ENCODE data around the gene RAB37.

GRCh38 chr17:74732042-74732867, 4.8 kb upstream of the RAB37 start:
- TF ChIP-seq, protein P1, sequence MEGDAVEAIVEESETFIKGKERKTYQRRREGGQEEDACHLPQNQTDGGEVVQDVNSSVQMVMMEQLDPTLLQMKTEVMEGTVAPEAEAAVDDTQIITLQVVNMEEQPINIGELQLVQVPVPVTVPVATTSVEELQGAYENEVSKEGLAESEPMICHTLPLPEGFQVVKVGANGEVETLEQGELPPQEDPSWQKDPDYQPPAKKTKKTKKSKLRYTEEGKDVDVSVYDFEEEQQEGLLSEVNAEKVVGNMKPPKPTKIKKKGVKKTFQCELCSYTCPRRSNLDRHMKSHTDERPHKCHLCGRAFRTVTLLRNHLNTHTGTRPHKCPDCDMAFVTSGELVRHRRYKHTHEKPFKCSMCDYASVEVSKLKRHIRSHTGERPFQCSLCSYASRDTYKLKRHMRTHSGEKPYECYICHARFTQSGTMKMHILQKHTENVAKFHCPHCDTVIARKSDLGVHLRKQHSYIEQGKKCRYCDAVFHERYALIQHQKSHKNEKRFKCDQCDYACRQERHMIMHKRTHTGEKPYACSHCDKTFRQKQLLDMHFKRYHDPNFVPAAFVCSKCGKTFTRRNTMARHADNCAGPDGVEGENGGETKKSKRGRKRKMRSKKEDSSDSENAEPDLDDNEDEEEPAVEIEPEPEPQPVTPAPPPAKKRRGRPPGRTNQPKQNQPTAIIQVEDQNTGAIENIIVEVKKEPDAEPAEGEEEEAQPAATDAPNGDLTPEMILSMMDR (IDR thresholded peaks at IDR 0.05) = no peak
- no peak for TF ChIP-seq ZFX (IDR thresholded peaks at IDR 0.05; ENCODE audit: borderline replicate concordance)

Data from 22Rv1 (cell line).